HG03520 (cell line): Measurements from ENCODE around the gene VSX1.

Experiments used
- ATAC-seq: cut with Tn5 transposase; IDR thresholded peaks from one replicate; pipeline ENCODE4 v1.9.1; 2021; ENCODE audit warnings: mild to moderate bottlenecking, moderate library complexity; ENCODE audit not compliant: unreplicated experiment

VSX1 gene

DNA sequence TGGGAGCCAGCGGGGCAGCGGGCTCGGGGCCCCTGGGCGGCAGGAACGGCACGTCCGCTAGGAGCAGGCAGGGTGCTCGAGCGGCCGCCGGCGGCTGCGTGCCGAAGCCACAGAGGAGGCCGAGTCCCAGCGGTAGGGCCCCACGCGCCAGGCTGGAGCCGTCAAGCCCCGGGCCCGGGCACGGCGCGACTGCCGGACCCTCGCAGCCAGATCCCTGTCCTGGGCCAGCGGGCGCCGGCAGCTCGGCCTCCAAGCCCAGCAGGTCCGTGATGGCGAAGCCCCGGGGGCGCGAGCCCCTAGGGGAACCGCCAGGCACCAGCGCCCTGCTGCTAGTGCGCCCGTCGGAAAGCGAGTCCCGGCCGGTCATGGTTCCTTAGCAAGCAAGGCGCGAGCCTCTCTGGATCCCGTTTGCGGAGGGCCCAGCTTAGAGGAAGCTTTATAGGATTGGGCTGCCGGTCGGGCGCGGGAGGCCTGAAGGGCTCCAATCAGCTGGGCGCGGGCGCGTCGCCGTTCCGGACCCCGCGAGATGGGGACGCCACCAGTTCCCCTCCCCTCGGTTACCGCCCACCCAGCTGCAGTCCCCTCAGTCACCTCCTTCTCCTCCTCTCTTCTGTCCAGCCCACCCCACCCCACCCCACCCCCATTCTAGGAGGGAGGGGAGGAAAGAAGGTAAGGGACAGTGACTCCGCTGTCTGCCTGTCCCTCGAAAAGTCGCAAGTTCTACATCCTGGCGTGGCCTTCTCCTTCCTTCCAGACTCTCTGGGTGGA, at the start of gene VSX1:
Gene VSX1 (minus strand): TSS at position 412 of the 768 bp plus-strand sequence. CDS start 45 bp downstream, at position 367.
- ATAC-seq = no peak

DNA sequence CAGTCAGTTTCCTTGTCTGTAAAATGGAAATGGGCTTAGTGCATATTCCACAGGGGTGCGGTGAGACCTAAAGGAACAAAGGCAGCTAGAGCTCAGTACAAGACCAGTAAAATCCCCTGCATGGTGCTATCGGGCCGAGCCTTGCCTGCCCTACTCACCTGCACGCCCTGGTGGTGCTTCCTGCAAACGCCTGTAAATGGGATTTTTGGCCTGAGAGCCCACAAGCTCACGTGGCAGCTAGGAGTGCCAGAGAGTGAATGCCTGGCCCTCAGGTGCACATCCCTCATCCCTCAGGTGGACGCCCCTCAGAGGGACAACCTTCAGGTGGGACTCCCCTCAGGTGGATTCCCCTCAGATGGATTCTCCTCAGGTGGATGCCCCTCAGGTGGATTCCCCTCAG, 48.0 kb upstream of the VSX1 start:
- no peak for ATAC-seq

DNA sequence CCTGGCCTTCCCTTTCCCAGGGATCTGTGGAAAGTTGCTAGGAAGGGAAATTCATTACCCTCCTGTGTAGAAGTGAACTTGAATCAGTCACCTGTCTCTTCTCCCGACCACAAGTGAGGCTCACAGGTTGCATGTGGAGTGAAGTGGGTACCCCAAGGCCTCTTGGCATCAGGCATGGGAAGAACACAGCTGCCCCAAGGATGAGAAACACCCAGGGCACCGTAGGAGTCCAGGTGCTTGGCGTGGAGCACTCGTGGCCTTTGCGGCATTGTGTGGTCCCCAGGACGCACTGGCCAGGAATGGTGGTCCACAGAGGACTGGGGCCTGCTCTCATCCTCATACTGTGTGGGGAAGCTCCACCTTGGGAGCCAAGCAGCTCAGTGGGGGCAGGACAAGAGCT, 47.5 kb upstream of the VSX1 start:
- no peak for ATAC-seq

GRCh38 chr20:25128649-25129048, 46.7 kb upstream of the VSX1 start:
- no peak for ATAC-seq

DNA sequence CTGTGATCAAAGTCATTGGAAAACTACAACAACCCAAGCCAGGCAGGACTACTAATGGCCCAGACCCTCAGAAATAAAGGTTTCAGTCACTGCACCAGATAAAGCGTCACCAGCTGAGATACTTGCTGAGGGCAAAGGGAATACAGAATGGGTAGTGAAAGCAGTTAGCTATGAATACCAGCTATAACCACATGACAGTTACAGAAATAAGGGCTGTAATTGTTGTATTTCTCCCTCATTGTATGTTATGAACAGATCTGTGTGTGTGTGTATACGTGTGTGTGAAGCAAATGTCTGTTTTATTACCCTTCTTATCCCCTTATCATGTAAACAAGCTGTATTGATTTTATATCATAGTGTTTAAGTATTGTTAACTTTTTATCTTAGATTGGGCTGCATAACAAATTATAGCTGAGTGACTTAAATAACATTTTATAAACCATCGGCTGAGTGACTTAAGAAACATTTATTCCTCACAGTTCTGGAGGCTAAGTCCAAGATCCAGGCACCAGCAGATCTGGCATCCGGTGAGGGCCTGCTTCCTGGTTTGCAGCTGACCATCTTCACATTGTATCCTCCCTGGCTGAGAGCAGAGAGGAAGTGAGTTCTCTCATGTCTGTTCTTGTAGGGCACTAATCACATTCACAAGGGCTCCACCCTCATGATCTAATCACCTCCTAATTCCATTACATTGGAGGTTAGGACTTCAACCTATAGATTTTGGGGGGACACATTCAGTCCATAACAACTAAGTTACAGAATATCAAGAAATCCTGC, 46.0 kb upstream of the VSX1 start:
- no peak for ATAC-seq

DNA sequence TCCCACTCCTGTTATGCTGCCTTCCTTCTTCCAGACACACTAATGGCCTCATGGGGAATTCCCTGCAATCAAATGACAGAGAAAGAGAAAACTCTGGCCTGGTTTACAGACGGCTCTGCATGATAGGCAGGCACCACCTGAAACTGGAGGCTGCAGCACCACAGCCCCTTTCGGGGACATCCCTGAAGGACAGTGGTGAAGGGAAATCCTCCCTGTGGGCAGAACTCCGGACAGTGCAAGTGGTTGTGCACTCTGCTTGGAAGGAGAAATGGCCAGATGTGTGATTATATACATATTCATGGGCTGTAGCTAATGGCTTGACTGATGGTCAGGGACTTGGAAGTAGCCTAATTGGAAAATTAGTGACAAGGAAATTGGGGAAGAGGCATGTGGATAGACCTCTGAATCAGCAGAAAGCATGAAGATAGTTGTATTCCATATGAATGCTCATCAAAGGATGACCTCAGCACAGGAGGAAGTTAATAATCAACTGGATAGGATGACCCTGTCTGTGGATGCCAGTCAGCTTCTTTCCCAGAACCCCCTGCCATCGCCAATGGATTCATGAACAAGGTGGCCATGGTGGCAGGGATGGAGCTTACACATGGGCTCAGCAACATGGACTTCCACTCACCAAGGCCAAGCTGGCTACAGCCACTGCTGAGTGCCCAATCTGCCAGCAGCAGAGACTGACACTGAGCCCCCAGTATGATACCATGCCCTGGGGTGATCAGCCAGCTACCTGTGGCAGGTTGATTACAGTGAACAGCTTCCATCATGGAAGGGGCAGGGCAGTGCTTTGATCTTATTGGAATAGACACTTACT, 44.5 kb upstream of the VSX1 start:
- no peak for ATAC-seq

- no peak for ATAC-seq
Measured at GRCh38 chr20:25125636-25126035, 43.7 kb upstream of the VSX1 start.

- ATAC-seq = no peak
Measured at GRCh38 chr20:25120920-25121319, 39.0 kb upstream of the VSX1 start.

- ATAC-seq = no peak
Measured at GRCh38 chr20:25120457-25120856, 38.5 kb upstream of the VSX1 start.

DNA sequence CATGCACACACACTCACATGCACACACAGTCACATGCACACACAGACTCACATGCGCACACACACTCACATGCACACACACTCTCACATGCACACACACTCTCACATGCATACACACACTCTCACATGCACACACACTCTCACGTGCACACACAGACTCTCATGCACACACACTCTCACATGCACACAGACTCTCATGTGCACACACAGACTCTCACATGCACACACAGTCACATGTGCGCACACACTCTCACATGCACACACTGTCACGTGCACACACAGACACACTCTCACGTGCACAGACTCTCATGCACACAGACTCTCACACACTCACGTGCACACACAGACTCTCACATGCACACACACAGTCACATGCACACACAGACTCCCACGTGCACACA, 36.6 kb upstream of the VSX1 start:
- no peak for ATAC-seq

- no peak for ATAC-seq
Measured at GRCh38 chr20:25117990-25118389, 36.0 kb upstream of the VSX1 start.

GRCh38 chr20:25116739-25117458, 35.0 kb upstream of the VSX1 start:
- ATAC-seq = no peak

GRCh38 chr20:25103526-25103925, 21.6 kb upstream of the VSX1 start:
- no peak for ATAC-seq

- ATAC-seq = no peak
Measured at GRCh38 chr20:25100914-25101313, 19.0 kb upstream of the VSX1 start.

GRCh38 chr20:25099601-25100140, 17.7 kb upstream of the VSX1 start:
- no peak for ATAC-seq

- ATAC-seq = no peak
Measured at GRCh38 chr20:25097498-25097897, 15.6 kb upstream of the VSX1 start.

DNA sequence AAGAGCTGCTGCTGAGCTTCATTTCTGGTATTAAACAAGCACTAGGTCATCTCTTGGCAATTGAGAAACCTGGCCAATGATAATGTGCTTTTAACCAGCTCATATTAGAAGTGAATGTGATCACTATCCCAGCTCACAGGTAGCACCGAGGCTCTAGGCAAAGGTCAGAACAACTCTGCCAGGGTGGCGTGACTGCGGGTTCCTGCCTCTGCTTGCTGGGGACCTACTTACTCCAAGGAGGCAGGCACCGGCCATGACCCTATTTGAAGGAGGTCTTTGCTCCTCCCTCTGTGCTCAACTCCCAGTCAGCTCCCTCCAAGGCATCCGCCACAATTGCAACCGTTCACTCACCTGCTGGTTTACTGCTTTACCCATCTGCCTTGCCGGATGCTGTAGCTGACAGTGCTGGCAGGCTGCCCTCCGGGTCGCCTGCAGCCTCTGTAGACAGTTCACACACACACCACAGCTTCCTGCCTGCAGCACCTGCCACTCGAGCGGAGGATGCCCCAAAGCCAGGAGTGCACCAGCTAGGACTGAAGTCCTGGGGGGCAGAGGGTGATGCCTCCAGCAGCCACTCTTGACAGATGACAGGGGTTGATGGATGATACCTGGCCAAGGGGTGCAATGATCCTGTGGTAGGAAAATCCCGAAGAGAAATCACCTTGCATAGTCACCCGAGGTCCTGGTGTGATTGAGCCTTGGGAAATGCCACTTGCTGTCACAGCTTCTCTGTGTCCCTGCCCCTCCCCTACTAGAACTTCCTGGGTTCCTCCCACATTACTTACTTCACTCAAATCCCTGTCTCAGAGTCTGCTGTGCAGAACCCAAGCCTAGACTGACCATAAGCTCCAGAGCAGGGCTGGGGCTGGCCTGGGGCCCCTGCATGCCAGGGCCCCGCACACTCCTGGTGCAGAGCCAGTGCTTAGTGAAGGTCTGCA, 8.8 kb upstream of the VSX1 start:
- no peak for ATAC-seq

DNA sequence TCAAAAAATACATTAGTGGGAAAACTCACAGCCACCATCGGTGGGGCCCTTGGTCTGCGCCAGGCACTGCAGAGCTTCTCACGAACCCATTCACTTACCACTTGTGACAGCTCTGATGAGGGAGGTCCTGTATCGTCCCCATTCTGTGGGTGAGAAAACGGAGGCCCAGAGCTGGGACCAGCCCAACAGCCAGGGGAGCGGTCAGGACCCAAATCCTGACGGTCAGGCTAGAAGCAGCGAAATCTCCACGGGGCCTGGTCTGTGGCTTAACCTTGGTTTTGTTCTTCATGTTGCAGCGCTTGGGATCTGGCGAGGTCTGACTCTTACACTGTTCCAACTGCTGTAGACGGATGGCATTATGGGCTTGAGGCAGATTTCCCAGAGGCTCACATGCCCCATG, 7.7 kb upstream of the VSX1 start:
- no peak for ATAC-seq

GRCh38 chr20:25089096-25089495, 7.2 kb upstream of the VSX1 start:
- no peak for ATAC-seq
